HG02571 (cell line): Measurements from ENCODE around the gene HOXB13.
"Not testable (repeated sequence)": the region's sequence is repeated elsewhere in the genome, so short reads cannot be mapped to it uniquely, and the experiment has no call there.

Experiments
- ATAC-seq: cut with Tn5 transposase; IDR thresholded peaks from one replicate; pipeline ENCODE4 v1.9.1; 2021; ENCODE audit warnings: mild to moderate bottlenecking, moderate library complexity; ENCODE audit not compliant: unreplicated experiment

HOXB13 gene

DNA sequence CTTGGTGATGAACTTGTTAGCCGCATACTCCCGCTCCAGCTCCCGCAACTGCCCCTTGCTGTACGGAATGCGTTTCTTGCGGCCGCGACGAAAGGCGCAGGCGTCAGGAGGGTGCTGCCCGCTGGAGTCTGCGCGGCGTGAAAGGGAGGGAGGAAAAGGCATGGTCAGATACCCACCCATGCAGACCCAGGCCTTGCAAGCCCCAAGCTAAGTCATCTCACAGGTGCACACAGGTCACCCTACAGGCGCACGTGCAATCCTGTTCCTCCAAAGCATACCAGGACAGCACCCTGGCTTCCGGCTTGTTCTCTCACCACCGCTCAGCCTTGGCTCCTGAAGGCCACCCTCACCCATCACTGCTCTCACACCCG, 1.6 kb downstream of the HOXB13 start:
- ATAC-seq = no peak

DNA sequence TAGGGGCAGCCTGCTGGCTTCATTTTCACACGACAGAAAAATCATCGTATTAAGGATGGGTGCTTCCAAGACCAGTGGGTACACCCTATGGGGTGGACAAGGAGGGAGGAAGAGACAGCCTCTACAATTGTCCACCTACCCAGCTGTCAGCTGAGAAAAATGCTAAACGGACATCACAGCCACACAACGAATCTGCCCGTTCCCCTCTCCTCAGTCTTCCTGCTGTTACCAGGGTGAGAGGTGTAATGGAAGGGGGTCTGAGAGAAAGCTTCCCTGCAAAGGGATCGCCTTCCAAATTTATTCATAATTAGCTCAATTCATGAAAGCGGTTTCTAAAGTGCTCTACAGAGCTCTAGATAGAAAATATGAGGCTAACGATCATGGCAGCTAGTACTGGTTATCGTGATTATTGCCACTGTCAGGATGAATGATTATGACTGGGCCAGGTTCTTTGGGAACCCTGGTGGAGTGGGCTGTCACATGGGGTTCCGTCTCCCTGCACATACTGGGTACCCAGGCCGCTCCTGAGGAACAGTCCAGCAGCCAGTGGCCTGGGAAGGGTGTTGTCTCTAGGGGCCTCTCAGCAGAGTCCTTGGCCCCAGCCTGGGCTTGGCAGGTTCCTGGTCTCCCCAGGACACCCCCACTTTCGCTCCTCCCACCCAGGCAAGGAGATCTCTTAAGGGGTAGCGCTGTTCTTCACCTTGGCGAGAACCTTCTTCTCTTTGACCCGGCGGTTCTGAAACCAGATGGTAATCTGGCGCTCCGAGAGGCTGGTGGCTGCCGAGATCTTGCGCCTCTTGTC, 2.2 kb downstream of the HOXB13 start:
- ATAC-seq = no peak

DNA sequence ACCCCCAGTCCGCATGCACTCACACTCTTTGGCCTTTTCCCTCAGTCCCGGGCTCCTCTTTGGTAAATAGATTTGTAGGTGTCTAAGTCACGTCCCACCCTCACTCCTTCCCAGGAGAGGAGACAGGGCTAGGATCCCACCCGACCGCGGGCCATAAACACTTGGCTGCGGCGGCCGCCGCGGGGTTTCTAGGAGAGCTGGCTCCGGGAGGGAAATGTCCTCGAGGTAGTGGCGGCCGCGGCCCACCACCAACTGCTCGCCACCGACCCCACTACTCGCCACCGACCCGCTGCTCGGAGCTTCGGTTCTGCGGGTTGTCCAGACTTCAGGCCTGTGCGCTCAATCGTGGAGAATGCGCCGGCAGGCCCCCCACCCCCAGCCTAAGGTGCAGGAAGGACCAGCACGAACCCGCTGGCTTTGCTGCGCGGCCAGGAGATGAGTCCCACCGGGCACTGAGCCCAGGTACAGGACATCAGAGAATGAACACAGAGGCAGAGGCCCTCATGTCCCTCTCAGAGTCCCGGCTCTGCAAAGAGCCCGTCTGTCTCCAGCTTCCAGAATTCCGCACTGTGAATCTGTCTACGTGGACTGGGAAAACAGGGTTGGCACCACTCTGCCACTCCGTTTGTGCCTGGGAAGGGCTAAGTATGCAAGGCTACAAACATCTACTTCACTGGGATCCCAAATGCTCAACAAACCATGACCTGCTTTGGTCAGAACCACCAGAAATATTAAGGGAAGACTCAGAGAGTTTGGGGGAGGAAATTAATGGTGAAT, 3.1 kb downstream of the HOXB13 start:
- no peak for ATAC-seq

DNA sequence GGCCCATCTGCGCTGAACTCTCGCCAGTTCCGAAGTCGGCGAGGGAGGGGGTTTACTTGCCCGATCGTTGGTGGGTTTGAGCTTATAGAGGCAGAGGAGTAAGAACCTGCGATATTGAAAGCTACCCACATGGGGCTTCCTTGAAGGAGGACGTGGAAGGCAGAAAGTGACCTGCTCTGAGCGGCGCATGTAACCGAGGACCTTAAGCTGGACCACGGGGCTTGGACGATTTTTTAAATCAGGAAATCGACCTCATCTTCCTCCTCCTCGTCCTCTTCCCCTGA, 3.6 kb downstream of the HOXB13 start:
- no peak for ATAC-seq

DNA sequence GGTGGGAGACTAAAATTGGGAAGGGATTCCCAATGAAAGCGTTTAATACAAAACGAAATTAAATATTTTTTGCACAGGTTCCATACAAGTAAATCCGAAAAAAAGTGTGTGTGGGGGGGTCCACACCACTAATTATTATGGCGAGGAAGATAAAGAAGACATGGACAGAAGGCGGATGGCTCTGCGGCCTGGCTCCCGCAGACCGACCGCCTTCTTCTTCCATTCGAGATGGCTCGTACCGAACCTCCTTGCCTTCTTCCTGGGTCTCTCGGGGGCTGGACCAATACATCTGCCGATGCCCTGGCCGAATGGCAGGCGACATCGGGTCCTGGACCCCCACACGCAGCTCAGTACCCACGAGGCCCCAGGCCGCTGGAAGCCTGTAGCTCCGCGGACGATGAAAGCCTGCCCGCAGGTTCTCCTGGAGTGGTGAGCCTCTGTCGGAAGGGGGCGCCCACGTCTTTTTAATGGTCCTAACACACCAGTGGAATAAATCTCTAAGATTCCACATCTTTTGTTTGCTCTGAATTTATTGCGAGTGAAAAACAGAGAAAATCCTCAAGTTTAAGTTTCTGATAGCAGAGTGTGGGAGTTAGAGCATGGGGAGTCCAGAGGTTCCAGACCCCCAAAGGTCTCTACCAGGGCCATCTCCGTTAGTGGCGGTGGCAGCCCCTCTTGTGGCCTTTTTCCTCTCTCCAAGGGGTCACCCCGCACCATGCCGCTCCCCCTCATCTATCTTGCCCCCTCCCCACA, 4.1 kb downstream of the HOXB13 start:
- ATAC-seq = no peak

DNA sequence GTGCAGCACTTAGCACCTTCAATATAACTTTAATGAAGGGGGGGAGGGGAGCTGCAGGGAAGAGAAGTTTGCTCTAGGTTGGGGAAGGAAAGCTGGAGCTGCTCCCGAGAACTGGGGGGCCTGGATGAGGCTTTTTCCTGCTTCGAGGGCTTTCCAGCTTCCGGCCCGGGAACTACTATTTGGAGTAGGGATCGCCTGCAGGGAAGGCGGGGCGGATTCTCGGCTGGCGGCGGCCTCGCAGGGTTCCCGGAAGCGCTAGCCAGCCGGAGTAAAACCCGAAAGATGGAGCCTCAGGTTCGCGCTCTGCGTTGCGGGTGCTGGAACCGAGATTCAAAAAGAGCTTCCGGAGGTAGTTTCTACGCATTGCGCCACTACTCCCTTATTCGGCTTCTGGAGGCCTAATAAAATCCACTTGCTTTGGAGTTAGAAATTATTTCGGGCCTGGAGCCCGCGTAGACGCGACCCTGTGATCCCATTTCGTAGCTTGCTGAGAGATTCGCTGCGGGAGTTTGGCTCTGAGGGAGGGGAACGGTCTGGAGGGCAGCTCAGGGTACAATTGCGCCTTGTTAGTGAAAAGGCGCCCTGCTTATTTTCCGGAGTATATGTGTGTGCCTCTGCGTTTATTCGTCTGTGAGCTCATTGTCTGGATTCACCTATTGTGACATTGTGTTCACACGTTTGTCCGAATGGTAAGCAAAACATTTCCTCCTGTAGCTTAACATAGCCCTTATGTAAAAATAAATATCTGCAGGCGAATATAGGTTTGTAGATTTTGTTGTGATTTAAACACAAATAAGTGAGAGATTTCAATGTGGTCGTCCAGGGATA, 4.9 kb downstream of the HOXB13 start:
- no peak for ATAC-seq

DNA sequence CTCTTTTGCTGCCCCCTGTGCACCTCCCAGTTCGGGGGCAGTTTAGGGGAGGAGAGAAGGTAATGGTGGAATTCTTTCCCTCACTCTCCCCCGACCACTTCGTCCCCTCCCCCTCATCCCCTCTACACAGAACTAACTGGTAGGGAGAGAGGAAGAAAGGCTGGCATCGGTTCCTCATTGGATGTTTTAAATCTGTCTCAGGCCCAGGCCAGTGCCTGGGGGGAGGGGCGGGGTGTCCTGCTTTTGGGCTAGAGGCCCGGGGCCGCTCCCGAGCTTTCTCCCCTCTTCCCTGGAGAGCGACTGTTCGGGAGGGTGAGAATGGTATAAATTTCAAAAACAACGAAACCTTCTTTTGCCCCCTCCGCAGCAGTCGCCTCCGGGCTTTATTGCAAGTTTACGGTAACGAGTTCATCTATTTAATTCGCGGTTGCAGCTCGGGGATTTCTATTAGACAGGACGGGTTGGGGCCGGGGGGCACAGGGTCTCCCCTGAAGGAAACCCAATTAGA, 5.6 kb downstream of the HOXB13 start, which contains the start of gene PRAC2:
Gene PRAC2 (plus strand): TSS at position 271 of the 508 bp plus-strand sequence. CDS start 1,226 bp downstream, outside the sequence.
- no peak for ATAC-seq

DNA sequence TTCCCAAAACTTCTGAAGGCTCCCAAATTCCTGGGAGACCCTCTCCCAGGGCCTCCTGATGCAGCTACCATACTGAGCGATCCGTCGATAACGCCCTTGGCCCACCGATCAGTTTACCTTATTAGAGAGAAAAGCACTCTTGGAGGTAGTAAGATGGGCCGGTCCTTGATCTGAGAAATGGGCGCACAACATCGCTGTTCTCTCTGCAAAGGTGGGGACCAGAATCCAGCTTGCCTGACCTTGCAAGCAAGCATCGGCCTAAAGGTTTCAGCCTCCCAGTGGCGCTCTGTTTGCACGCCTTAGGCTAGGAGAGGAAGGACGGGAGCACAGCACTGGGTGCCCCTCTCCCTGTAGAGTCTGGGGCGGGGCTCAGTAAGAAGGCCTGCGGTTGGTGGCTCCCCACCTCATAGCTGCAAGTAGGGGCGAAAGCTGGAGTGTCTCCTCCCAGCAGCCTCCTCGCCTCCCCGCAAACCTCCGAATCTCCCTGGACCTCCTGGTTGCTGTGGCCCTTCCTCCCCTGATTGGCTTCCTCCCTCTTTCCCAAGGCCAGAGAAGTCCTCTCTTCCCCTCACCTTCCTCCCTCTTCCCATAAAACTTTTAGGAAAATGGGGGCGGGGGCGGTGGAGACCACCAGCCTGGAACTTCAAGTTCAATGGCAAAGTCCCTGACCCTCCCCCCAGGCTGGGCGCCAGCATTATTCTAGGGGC, 6.2 kb downstream of the HOXB13 start, which contains the start of gene PRAC1:
Gene PRAC1 (minus strand): TSS at position 318 of the 707 bp plus-strand sequence. CDS start 126 bp downstream, at position 192.
- ATAC-seq = no peak

DNA sequence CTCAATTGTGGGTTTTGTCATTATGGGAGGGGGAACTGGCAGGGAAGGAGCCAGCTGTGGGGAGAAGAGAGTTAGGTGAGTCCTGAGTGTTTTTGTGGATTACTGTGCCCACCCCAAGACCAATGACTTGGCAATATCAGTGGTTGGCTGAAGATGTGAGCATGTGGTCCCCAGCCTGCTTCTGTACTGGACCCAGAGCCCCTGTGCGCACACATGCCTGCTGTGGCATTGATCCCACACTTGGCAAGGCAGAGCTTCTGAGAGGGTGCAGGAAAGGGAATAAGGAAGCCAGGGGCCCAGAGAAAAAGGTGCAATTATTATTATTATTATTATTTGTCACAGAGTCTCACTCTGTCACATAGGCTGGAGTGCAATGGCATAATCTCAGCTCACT, 7.5 kb downstream of the HOXB13 start:
- ATAC-seq = no peak

DNA sequence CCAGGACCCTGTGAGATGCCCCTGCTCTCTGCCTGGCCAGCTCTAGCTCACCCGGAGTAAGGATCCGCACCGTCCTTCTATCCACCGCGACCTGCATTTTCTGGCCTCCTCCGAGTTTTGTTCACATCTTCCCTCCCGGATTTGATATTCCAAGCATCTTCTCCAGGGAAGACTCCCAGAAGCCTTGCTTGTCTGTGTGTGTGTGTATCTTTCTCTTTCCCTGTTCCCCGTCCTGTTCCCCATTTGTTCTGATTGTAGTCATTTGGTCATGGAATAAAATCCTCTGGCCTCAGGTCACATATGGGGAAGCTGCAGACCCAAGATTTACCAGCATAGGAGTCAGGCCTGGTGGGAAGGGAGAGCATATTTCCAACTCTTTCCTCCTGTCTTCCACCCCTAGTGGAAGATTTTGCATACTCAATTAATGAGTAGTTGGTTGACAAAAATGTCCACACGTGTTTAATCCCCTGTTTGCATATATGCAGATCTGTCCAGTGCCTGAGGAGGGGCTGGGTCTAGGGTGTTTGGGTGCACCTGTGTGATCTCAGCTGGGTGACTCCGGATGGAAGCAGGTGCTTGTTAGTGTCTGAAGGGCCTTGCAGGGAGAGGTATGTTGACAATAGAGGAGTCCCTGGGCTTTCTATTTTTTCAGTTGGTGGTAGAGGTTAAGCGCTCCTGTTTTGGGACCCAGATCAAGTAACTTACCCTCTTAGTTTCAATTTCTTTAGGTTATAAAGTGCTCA, 8.1 kb downstream of the HOXB13 start:
- ATAC-seq = no peak

DNA sequence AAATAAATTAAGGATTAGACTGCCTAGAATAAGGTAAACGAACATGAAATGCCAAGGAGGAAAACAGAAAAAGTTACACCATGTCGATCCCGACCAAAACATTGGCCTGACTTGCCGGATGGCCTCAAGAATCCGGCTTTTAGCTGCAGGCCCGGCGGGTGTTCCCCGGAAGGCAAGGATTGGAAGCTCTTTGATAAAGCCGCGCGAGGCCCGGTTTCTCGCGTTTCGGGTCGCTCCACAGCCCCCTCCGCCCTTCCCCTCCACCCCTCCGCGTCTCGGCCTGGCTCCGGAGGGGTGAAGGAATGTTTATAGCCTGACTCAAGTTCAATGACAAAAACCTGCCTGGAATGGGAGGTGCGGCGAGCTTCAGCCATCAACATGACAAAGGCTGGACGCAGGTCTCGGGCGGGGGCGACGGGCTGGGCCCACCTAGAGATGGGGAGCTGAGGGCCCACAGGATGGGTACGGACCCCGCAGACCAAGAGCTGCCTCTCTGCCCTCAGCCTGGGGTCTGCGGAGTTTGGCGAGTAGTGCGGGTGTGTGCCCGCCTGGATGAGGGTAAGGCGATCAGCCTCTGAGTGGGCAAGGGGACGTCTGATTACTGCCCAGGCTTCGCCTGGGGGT, 8.8 kb downstream of the HOXB13 start:
- no peak for ATAC-seq

DNA sequence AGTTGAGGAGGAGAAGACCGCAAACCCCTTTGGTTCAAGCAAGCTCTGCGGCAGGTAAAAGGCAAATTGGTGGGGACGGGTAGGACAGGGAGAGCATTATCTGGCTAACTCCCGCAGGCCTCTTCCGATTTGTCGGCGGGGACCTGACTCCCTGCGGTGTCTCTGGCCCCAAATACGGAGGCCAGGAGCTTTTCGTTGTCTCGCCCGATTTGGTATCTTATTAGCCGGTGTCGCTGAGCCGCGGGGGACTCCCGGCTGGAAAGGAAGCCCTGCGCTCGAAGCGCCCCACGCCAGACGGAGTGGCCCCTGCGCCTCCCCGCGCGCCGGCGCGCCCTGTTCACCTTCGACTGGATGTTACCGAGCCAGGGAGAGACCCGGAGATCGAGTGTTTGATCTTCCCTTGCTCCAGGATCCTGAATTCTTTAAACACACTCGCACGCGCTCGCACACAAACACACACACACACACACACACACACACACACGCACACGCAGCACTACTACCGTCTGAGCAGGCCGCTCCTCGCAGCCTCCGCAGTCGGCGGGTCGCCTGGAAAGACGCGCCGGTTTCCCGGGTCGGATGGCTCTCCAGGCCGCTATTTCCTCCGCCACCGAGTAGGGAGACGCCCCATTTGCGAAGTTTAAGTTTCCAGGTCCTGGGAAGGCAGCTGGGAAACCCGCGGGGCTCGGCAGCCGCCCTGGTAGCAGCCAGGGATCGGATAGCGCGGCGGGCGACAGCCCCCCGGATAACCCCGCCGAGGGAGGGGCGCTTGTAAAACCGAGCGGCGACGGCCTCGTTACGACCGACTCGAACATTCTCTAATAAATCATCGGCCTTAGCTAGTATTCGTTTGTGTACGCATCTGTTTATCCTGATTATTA, 9.5 kb downstream of the HOXB13 start:
- no peak for ATAC-seq

DNA sequence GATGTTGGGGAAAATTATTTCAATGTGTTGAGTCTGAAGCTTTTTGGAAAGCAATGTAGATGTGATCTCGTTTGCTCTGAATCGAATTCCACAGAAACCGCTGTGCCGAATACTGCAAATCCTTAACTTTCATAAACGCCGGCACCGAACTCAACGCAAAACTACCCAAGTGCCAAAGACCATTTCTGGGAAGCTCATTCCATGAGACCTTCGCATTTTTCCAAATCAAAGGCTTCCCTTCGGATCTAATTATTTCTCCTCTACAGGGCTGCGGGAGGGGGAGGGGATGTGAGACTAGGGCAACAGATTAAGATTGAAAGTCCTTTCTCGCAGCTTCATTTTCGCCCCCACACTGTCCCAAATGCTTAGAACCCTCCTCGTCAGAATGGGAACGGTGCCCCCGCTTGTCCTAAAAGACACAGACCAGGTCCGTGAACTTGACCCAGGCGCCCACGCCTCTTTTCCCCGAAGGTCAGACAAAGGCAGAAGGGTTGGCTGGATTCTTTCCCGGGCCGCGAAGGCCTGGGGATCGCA, 10.3 kb downstream of the HOXB13 start:
- no peak for ATAC-seq

DNA sequence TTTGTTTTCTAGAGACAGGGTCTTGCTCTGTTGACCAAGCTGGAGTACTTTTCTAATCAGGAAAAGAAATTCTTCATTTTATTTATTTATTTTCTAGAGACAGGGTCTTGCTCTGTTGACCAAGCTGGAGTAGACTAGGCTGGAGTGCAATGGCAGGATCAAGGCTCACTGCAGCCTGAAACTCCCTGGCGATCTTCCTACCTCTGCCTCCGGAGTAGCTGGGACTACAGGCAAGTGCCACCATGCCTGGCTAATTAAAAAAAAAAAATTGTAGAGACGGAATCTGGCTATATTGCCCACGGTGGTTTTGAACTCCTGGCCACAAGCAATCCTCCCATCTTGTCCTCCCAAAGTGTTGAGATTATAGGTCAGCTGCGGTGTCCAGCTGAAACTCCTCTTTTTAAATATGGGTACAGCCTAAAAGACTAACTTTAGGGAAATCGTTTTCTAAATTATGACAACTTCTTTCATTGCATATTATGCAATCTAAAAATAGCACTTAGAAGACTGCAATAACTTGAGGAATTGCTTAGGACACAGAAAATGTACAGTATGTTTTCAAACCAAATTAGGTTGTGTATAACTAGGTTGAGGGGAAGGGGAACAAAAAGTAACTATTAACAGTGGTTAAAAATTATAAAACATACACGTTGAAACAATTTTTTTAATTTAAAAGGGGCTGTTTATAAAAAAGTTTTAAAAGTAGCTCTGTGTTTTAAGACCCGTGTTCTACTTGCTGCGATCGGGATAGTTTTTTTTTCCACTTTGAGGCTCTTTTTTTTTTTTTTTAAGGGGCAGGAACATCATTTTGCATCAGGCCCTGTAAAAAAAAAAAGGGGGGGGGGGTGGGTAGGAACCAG, 11.0 kb downstream of the HOXB13 start:
- ATAC-seq = no peak

DNA sequence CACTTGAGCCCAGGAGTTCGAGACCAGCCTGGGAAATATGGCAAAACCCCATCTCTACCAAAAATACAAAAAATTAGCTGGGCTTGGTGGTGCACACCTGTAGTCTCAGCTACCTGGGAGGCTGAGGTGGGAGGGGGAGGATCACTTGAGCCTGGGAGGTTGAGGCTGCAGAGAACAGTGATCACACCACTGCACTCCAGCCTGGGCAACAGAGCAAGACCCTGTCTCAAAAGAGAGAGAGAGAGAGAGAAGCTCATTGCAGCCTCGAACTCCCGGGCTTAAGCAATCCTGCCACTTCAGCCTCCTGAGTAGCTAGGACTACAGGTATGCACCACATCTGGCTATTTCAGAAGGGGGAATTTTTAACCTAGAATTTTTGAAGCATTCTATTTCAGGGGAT, 12.0 kb downstream of the HOXB13 start:
- not testable (repeated sequence) for ATAC-seq
